AG04450 (cell line): ENCODE measurements around the gene PLEKHA5. TPM values are rescaled to one million over a fixed set of nuclear protein-coding genes. Genes with fewer than 3 reads are reported as not detected.

ENCODE experiments used
- CTCF ChIA-PET: fragments of 300-600, 350-600 bp; formaldehyde crosslinking; extraction: SDS; loops from one replicate; lab custom pipeline; 2022; ENCODE audit warnings: antibody characterized with exemption, inconsistent platforms; lab: Charles Lee
- POLR2A ChIA-PET: fragments of 350-600 bp; formaldehyde crosslinking; extraction: SDS; loops from one replicate; lab custom pipeline; 2021; ENCODE audit warnings: antibody characterized with exemption, inconsistent platforms; lab: Yijun Ruan, JAX
- DNase-seq: peaks from one replicate; pipeline ENCODE4 v3.0.0-alpha.2; 2011; ENCODE audit warnings: low read depth, low spot score
- H3K27ac ChIP-seq: one replicate; pipeline ENCODE4 v1.5.1; 2012; ENCODE audit warnings: low read depth, low read length, control low read depth
- H3K27me3 ChIP-seq: one replicate; pipeline ENCODE4 v1.6.0; 2012; ENCODE audit warnings: low read length; ENCODE audit not compliant: control insufficient read depth, insufficient read depth
- H3K4me3 ChIP-seq: 2 replicates; pipeline ENCODE4 v1.5.1; 2011; ENCODE audit warnings: mild to moderate bottlenecking, low read depth, low read length, control low read depth
- H3K9me3 ChIP-seq: 2 replicates; pipeline ENCODE4 v1.5.1; 2012; ENCODE audit warnings: low read length; ENCODE audit not compliant: control insufficient read depth, insufficient read depth
- CTCF ChIP-seq: IDR thresholded peaks from 2 replicates; pipeline ENCODE4 v1.5.1; 2011; ENCODE audit warnings: low read depth, low read length, control low read depth, inconsistent platforms
- polyA plus RNA-seq: library from polyadenylated mRNA; depleted of rRNA; stranded (reverse); fragments of >200 nt; gene quantifications from 2 replicates; pipeline ENCODE4 v1.2.3, GENCODE V29; 2011

PLEKHA5 gene
- polyA plus RNA-seq, 1 experiment, result 23.5 TPM

GRCh38 chr12:19198272-19198671 is 68.7 kb downstream of the PLEKHA5 start:
- no peak overlapping the region for H3K27ac ChIP-seq
- DNase-seq, result no peak
- H3K4me3 ChIP-seq, result no peak overlapping the region
- ChIA-PET CTCF (interaction anchor here (1.2 kb wide), 1 partner anchor 11 kb away, joined by 3 read pairs; no protein-coding TSS in a partner anchor), POLR2A (no interaction called here)
- TF ChIP-seq CTCF, result no peak
- no peaks in the 10 kb centered on the region for H3K27me3 ChIP-seq
- H3K9me3 ChIP-seq, result no peaks in the 10 kb centered on the region

- Histone ChIP-seq H3K27me3 (no peaks in the 10 kb centered on the region), H3K27ac (no peak overlapping the region), H3K4me3 (no peak overlapping the region), H3K9me3 (no peaks in the 10 kb centered on the region)
- ChIA-PET CTCF (interaction anchor here (0.5 to 2.5 kb wide), 3 partner anchors 13 to 26 kb away, joined by 4 to 13 read pairs (median 8); no protein-coding TSS in a partner anchor), POLR2A (no interaction called here)
- TF ChIP-seq CTCF, result no peak
- no peak for DNase-seq
Measured at GRCh38 chr12:19199332-19199731, 69.8 kb downstream of the PLEKHA5 start.

- POLR2A ChIA-PET, result no interaction called here
- H3K9me3 ChIP-seq, result no peaks in the 10 kb centered on the region
- H3K4me3 ChIP-seq, result no peak overlapping the region
- H3K27ac ChIP-seq, result no peak overlapping the region
- CTCF ChIA-PET, result interaction anchor here (1.0 to 2.5 kb wide), 3 partner anchors 13 to 18 kb away, joined by 3 to 13 read pairs (median 8); no protein-coding TSS in a partner anchor
- DNase-seq, result no peak
- H3K27me3 ChIP-seq, result no peaks in the 10 kb centered on the region
- TF ChIP-seq CTCF, result no peak
Measured at GRCh38 chr12:19200261-19200660, 70.7 kb downstream of the PLEKHA5 start.

GRCh38 chr12:19201661-19202060 is 72.1 kb downstream of the PLEKHA5 start:
- H3K27me3 ChIP-seq, result no peaks in the 10 kb centered on the region
- CTCF ChIA-PET, result interaction anchor here (1.0 kb wide), 1 partner anchor 10 kb away, joined by 3 read pairs; no protein-coding TSS in a partner anchor
- no peak for DNase-seq
- no peak overlapping the region for H3K4me3 ChIP-seq
- no peaks in the 10 kb centered on the region for H3K9me3 ChIP-seq
- POLR2A ChIA-PET, result no interaction called here
- TF ChIP-seq CTCF, result no peak
- no peak overlapping the region for H3K27ac ChIP-seq

GRCh38 chr12:19203013-19203412 is 73.5 kb downstream of the PLEKHA5 start:
- H3K4me3 ChIP-seq, result no peak overlapping the region
- H3K27me3 ChIP-seq, result no peaks in the 10 kb centered on the region
- no peak for DNase-seq
- H3K9me3 ChIP-seq, result no peaks in the 10 kb centered on the region
- ChIA-PET CTCF (no interaction called here), POLR2A (no interaction called here)
- H3K27ac ChIP-seq, result no peak overlapping the region
- no peak for TF ChIP-seq CTCF
